Neural cell (in vitro differentiated cells): ENCODE measurements around the gene SCAMP5.

ENCODE experiments used
- CTCF ChIP-seq: fragments of 450-650 bp; IDR thresholded peaks from 2 replicates; pipeline ENCODE4 v1.5.1; 2014; ENCODE audit warnings: antibody characterized with exemption, mild to moderate bottlenecking, moderate library complexity; ENCODE audit not compliant: poor library complexity, severe bottlenecking
- EZH2 ChIP-seq: fragments of 200-600, 300-800 bp; shearing (Covaris generic), sonication (generic); IDR thresholded peaks from 2 replicates; pipeline ENCODE4 v1.6.1; 2014; ENCODE audit warnings: antibody characterized with exemption, low read length, borderline replicate concordance, mild to moderate bottlenecking; ENCODE audit not compliant: insufficient read depth, poor library complexity, severe bottlenecking
- TAF1 ChIP-seq: IDR thresholded peaks from 2 replicates; pipeline ENCODE4 v1.6.1; 2012; ENCODE audit warnings: low read depth

- TF ChIP-seq CTCF, result no peak
- TF ChIP-seq TAF1, result no peak
- TF ChIP-seq EZH2, result no peak
These were observed 70.1 kb downstream of the SCAMP5 start for GRCh38 chr15:75065467-75065850.
